GM12864 (cell line): ENCODE results near the gene LYG2.
"Not testable (repeated sequence)": the region's sequence is repeated elsewhere in the genome, so short reads cannot be mapped to it uniquely, and the experiment has no call there.

ENCODE experiments used
- DNase-seq: peaks from one replicate; pipeline ENCODE4 v3.0.0-alpha.2; 2011; ENCODE audit warnings: low read depth
- H3K4me3 ChIP-seq: 2 replicates; pipeline ENCODE4 v1.5.1; 2011; ENCODE audit warnings: mild to moderate bottlenecking, low read depth, low read length, control low read depth
- TF ChIP-seq, protein P1 (sequence below): IDR thresholded peaks from 2 replicates; pipeline ENCODE4 v1.5.1; 2011; ENCODE audit warnings: low read depth, mild to moderate bottlenecking, moderate library complexity, low read length, control low read depth, inconsistent platforms; ENCODE audit errors: missing control alignments

The LYG2 gene

GRCh38 chr2:99278793-99279291 is 23.4 kb upstream of the LYG2 start:
- no peak for DNase-seq

DNA sequence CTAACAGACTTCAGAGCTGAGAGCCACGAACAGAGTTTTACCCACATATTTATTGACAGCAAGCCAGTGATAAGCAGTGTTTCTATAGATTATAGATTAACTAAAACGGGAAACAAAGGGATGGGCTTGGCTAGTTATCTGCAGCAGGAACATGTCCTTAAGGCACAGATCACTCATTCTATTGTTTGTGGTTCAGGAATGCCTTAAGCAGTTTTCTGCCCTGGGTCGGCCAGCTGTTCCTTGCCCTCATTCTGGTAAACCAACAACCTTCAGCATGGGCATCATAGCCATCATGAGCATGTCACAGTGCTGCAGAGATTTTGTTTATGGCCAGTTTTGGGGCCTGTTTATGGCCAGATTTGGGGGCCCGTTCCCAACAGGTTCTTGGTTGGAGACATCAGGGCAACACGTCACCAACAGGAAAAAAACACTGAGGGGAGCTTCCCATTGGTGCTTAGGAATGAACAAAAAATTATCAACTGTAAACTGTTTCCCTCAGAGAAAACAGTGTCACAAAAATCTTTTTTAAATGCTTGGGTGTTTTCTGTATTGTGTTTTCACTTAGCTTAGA is 22.8 kb upstream of the LYG2 start:
- DNase-seq, H3K4me3 ChIP-seq: not testable (repeated sequence)

More at GRCh38 chr2:99278793-99279291, 23.4 kb upstream of the LYG2 start:
- no peak overlapping the region for H3K4me3 ChIP-seq
- TF ChIP-seq, protein P1, sequence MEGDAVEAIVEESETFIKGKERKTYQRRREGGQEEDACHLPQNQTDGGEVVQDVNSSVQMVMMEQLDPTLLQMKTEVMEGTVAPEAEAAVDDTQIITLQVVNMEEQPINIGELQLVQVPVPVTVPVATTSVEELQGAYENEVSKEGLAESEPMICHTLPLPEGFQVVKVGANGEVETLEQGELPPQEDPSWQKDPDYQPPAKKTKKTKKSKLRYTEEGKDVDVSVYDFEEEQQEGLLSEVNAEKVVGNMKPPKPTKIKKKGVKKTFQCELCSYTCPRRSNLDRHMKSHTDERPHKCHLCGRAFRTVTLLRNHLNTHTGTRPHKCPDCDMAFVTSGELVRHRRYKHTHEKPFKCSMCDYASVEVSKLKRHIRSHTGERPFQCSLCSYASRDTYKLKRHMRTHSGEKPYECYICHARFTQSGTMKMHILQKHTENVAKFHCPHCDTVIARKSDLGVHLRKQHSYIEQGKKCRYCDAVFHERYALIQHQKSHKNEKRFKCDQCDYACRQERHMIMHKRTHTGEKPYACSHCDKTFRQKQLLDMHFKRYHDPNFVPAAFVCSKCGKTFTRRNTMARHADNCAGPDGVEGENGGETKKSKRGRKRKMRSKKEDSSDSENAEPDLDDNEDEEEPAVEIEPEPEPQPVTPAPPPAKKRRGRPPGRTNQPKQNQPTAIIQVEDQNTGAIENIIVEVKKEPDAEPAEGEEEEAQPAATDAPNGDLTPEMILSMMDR = no peak

GRCh38 chr2:99275882-99276281 is 20.4 kb upstream of the LYG2 start:
- H3K4me3 ChIP-seq = no peak overlapping the region
- DNase-seq = no peak
- TF ChIP-seq, protein P1 = no peak

DNA sequence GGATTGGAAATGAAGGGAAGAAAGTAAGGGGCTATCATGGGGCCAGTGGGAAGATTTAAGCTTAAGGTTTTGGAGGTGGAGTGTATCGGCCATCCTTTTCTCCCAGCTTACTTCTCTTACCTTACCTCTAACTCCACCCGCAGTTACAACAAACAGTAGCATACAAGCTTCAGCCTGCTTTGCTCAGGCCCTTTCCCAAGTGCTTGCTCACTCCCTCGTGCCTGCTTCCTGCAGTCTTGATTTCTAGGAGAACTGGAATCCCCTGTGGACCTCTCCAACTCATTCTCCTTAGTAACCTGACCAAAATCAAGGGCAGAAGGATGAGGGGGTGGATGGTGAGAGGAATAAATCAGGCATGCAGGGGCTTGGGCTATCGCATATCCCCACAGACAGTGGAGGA is 5.8 kb upstream of the LYG2 start:
- H3K4me3 ChIP-seq = no peak overlapping the region
- TF ChIP-seq, protein P1 = no peak
- DNase-seq = no peak

DNA sequence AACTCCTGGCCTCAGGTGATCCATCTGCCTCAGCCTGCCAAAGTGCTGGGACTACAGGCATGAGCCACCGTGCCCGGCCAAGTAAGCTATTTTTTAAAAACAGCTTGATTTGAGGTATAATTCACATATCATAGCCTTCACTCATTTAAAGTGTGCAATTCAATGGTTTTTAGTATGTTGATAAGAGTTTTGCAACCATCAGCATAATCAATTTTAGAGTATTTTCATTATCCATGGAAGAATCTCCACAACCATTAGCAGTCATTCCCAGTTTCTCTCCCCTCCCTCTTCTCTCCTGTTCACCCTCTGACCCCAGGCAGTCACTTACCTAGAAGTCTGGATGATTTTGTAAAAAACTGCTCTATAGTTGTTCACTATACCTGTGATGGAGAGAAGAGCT is 4.7 kb upstream of the LYG2 start:
- TF ChIP-seq, protein P1 = no peak
- no peak for DNase-seq
- H3K4me3 ChIP-seq = no peak overlapping the region

DNA sequence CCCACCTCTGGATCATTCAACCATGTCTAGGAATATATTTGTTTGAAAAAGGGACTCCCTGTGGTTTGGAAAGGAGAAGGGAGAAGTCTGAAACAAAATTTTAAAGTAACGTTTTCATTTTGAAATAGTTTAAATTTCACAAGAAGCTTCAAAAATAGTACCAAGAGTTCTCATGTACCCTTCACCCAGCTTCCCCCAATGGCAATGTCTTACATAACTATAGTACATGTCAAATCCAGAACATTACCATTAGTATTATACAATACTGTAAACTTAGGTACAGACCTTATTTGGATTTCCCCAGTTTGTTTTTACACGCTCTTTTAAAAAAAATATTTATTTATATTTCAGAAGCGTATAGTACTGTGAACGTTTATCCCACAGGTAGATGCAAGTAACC is 4.0 kb upstream of the LYG2 start:
- DNase-seq = no peak
- H3K4me3 ChIP-seq = no peak overlapping the region
- TF ChIP-seq, protein P1 = no peak

- TF ChIP-seq, protein P1 = no peak
- no peak overlapping the region for H3K4me3 ChIP-seq
- DNase-seq = no peak
Measured at GRCh38 chr2:99256677-99257076, 1.2 kb upstream of the LYG2 start.
